ENCODE results near the gene SLC12A5.

SLC12A5 gene

GRCh38 chr20:46006964-46007363 is 22.1 kb upstream of the SLC12A5 start:
- no peak for DNase-seq (ENCODE audit: low read depth)

- no peak for DNase-seq (ENCODE audit: low read depth)
These were observed 21.3 kb upstream of the SLC12A5 start for GRCh38 chr20:46007671-46008070.

GRCh38 chr20:46009816-46010215 is 19.2 kb upstream of the SLC12A5 start:
- DNase-seq (ENCODE audit: low read depth): no peak

GRCh38 chr20:46010491-46011391 is 18.3 kb upstream of the SLC12A5 start:
- DNase-seq (ENCODE audit: low read depth): peak; percentile 36

- DNase-seq (ENCODE audit: low read depth): no peak
These were observed 17.2 kb upstream of the SLC12A5 start for GRCh38 chr20:46011631-46012482.

GRCh38 chr20:46012921-46013320 is 16.1 kb upstream of the SLC12A5 start:
- no peak for DNase-seq (ENCODE audit: low read depth)

GRCh38 chr20:46013322-46013828 is 15.6 kb upstream of the SLC12A5 start:
- no peak for DNase-seq (ENCODE audit: low read depth)

- peak; percentile 46 for DNase-seq (ENCODE audit: low read depth)
These were observed 15.0 kb upstream of the SLC12A5 start for GRCh38 chr20:46013829-46014516.

- DNase-seq (ENCODE audit: low read depth): no peak
These were observed 14.3 kb upstream of the SLC12A5 start for GRCh38 chr20:46014517-46015396.

- DNase-seq (ENCODE audit: low read depth): no peak
These were observed 11.7 kb upstream of the SLC12A5 start for GRCh38 chr20:46017272-46017671.

GRCh38 chr20:46018112-46018511 is 10.9 kb upstream of the SLC12A5 start:
- DNase-seq (ENCODE audit: low read depth): no peak

GRCh38 chr20:46018611-46019010 is 10.4 kb upstream of the SLC12A5 start:
- no peak for DNase-seq (ENCODE audit: low read depth)

GRCh38 chr20:46020555-46020954 is 8.5 kb upstream of the SLC12A5 start:
- no peak for DNase-seq (ENCODE audit: low read depth)

GRCh38 chr20:46021361-46022359 is 7.4 kb upstream of the SLC12A5 start:
- DNase-seq (ENCODE audit: low read depth): no peak

- DNase-seq (ENCODE audit: low read depth): peak; percentile 65
These were observed 6.4 kb upstream of the SLC12A5 start for GRCh38 chr20:46022411-46023147.

GRCh38 chr20:46023148-46023484 is 5.9 kb upstream of the SLC12A5 start:
- no peak for DNase-seq (ENCODE audit: low read depth)

GRCh38 chr20:46023999-46024398 is 5.0 kb upstream of the SLC12A5 start:
- no peak for DNase-seq (ENCODE audit: low read depth)

- DNase-seq (ENCODE audit: low read depth): no peak
These were observed 3.6 kb upstream of the SLC12A5 start for GRCh38 chr20:46025376-46025783.

- DNase-seq (ENCODE audit: low read depth): no peak
These were observed 1.7 kb upstream of the SLC12A5 start for GRCh38 chr20:46027245-46027853.
